Effector memory CD4-positive, alpha-beta T cell (primary cell): ENCODE measurements around the gene CBX8.

Experiments used
- DNase-seq, 3 donors: peaks; one replicate each; pipeline ENCODE4 v3.0.0-alpha.2; 2020
- H3K27ac ChIP-seq: 2 replicates; pipeline ENCODE4 v1.7.0; 2013; ENCODE audit warnings: mild to moderate bottlenecking, low read length, moderate library complexity; ENCODE audit not compliant: insufficient read depth, poor library complexity, severe bottlenecking
- H3K27me3 ChIP-seq: replicated peaks from 2 replicates; pipeline ENCODE4 v1.7.0; 2013; ENCODE audit warnings: mild to moderate bottlenecking, low read length; ENCODE audit not compliant: insufficient read depth, control insufficient read depth, poor library complexity, severe bottlenecking
- H3K36me3 ChIP-seq: 2 replicates; pipeline ENCODE4 v1.7.0; 2013; ENCODE audit warnings: mild to moderate bottlenecking, low read length, moderate library complexity; ENCODE audit not compliant: control insufficient read depth, insufficient read depth
- H3K4me1 ChIP-seq: 2 replicates; pipeline ENCODE4 v1.7.0; 2013; ENCODE audit warnings: low read length, mild to moderate bottlenecking; ENCODE audit not compliant: control insufficient read depth, insufficient read depth, poor library complexity, severe bottlenecking
- H3K4me3 ChIP-seq: 2 replicates; pipeline ENCODE4 v1.7.0; 2013; ENCODE audit warnings: low read length, low read depth, mild to moderate bottlenecking; ENCODE audit not compliant: insufficient read depth, poor library complexity, severe bottlenecking
- H3K9me3 ChIP-seq: 2 replicates; pipeline ENCODE4 v1.7.0; 2013; ENCODE audit warnings: mild to moderate bottlenecking, low read length, moderate library complexity; ENCODE audit not compliant: control insufficient read depth

CBX8 gene

DNA sequence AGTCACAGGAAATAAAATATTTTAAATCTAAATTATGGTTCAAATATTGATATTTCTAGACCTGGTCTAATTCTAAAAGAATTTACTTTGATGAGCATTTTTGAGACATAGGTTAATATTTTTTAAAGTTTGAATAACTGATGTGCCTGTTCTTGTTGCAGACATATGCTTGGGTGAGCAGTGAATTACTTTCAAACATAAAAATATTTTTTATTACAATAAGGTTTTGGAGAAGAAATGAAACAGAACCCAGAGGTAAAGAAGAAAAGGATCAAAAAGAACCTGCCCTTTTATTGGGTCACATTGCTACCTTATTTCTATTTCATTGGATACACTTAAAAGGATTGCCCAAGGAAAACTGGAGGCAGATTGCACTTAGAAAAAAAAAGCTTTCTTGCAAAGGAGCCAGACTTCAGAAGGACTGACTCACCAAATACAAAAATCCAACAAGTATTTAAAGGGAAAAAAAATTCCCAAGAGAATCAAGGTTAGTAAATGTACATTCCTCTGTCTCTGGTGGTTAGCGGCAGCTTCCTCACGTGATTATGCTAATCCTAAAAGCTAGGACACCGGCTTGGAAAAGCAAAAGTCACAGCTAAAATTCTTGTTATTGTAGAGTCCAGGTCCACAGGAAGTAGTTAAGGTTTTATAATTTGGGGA is 47.6 kb downstream of the CBX8 start:
- H3K27ac ChIP-seq: no peak overlapping the region
- peaks cover 46% of the 10 kb centered on the region for H3K27me3 ChIP-seq
- DNase-seq: no peak
- H3K4me3 ChIP-seq: no peak overlapping the region
- no peaks in the 10 kb centered on the region for H3K36me3 ChIP-seq
- H3K4me1 ChIP-seq: peaks cover 12% of the 10 kb centered on the region
- no peaks in the 10 kb centered on the region for H3K9me3 ChIP-seq

DNA sequence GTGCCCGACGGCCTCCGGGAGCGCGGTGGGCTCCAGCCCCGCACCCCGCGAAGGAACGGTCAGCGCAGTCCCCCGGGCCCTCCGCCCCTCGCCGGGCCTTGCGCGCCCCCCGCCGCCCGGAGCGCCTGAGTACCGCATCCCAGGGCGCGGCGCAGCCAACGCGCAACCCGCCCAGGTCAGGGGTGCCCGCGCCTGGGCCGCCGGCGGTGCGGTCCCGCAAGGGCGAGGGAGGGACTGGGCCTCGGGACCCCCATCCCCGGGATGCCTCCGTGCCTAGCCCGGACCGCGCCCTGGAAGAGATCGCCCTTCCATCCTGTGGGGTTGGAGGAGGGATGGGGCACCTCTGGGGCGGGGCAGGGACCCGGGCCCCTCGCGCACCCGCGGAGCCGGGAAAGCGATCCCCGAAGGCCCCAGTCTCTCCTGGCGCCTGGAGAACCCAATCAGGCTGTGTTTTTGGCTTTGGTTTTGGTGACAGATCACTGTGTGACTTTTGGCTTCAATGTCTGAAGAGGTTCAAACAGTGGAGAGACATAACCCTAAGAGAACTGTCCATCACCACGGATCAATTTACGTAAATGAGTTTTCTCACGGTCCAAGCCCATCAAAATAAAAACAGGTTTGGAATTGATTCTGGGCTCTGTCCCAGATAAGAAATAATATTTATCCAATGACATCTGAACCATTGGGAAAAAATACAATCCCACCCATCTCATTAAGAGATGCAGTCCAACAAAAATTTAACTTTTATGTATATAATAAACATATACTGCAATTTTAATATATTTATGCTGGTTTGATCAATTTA is 48.4 kb downstream of the CBX8 start:
- Histone ChIP-seq H3K9me3 (no peaks in the 10 kb centered on the region), H3K4me1 (peaks cover 12% of the 10 kb centered on the region), H3K36me3 (no peaks in the 10 kb centered on the region), H3K4me3 (no peak overlapping the region), H3K27me3 (peaks cover 46% of the 10 kb centered on the region), H3K27ac (no peak overlapping the region)
- no peak for DNase-seq

DNA sequence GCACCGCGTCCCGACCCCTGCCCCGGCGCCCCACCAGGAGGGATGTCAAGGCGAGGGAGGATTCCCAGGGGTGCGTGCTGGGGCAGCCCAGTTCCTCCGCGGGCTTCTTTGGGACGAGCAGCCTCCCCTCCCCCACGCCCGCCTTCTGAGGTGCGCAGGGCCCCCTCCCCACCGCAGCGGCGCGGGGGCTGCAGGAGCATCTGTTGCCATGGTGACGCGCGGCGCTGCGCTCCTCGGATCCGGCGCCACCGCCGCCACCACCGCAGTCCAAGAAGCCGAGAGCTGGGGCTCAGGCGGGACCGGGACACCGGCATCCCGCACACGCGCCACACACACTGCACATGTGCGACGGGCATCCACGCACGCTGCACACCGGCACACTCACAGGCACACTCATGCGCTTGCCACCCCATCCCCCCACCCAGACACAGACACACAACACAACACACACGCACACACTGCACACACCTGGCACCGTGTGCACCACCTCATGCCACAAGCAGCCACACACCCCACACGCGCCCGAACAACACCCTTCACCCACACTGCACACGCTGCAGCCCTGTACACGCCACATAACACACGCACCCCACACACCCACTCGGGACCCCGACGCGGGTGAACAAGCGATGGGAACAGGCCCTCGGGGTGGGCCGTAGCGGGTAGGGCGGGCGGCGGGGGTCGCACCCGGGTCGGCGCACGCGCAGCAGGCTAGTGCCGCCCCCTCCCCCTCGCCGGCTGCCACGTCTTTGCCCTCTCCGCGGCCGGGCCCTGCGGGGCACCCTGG is 49.2 kb downstream of the CBX8 start:
- Histone ChIP-seq H3K4me1 (peaks cover 12% of the 10 kb centered on the region), H3K27me3 (peaks cover 46% of the 10 kb centered on the region), H3K4me3 (peak overlapping the region; percentile 15), H3K27ac (no peak overlapping the region), H3K9me3 (no peaks in the 10 kb centered on the region), H3K36me3 (no peaks in the 10 kb centered on the region)
- DNase-seq: no peak

DNA sequence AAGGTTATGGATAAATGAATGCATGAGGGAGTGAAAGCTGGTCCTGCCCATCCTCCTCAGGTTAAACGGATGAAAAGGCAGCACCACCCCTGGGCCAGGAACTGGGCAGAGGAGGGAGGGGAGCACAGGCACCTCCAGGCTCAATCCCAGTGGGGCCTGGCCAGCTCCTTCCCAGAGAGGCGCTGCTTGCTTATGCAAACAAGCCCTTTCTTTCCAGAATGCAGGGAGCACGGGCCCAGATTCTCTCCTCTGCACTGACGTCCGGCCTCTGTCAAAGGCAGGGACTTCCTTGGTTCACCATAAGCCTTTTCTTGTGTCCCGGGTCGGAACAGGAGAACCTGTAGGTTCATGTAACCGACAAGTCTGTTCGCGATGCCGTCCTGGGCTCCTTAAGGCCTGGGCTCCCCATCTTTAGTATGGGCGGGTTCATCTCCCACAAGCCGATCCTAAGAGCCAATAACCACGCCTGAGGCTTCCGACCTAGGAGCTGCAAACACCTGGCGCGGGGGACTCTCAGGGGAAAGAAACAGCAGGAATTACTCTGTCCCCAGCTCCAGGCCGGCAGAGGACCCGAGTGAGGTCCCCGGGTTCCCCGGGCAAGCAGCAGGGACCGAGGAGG is 49.9 kb downstream of the CBX8 start:
- Histone ChIP-seq H3K9me3 (no peaks in the 10 kb centered on the region), H3K27ac (no peak overlapping the region), H3K4me3 (no peak overlapping the region), H3K27me3 (peaks cover 46% of the 10 kb centered on the region), H3K4me1 (peaks cover 15% of the 10 kb centered on the region), H3K36me3 (no peaks in the 10 kb centered on the region)
- no peak for DNase-seq

DNA sequence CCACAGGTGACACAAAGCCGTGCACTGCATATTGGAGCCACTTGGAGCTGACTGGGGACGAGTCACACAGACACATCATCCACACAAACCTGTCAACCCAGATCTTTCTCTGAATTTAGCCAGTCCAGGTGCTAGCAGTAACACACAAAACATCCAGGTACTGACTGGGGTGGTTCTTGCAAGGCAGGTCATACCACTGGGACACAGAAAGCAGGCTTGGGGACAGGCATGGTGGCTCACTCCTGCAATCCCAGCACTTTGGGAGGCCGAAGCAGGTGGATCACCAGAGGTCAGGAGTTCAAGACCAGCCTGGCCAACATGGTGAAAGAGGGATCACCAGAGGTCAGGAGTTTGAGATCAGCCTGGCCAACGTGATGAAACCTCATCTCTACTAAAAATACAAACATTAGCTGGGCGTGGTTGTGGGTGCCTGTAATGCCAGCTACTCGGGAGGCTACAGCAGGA is 51.2 kb downstream of the CBX8 start:
- Histone ChIP-seq H3K9me3 (no peaks in the 10 kb centered on the region), H3K27ac (no peak overlapping the region), H3K4me1 (peaks cover 19% of the 10 kb centered on the region), H3K4me3 (no peak overlapping the region), H3K36me3 (no peaks in the 10 kb centered on the region), H3K27me3 (peaks cover 51% of the 10 kb centered on the region)
- DNase-seq: no peak

DNA sequence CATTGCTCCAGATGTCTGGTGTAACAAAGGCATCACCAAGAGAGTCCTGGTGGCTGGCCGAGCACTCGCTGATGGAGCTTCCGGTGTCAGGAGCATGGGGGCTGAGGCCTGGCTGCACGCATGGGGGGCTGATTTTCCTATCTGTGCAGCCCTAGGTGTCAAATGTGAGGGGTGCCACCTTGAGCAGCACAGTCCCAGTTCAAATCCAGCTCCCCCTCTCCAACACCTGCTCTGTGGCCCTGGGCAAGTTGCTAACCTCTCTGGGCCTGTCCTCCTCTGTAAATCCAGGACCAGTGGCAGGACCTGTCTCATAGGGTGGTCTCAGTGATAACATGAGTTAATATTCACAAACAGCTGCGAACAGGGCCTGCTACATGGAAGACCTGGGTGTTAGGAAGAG is 53.3 kb downstream of the CBX8 start:
- no peak for DNase-seq
- Histone ChIP-seq H3K9me3 (no peaks in the 10 kb centered on the region), H3K4me3 (no peak overlapping the region), H3K4me1 (peaks cover 19% of the 10 kb centered on the region), H3K36me3 (no peaks in the 10 kb centered on the region), H3K27ac (no peak overlapping the region), H3K27me3 (peaks cover 34% of the 10 kb centered on the region)

DNA sequence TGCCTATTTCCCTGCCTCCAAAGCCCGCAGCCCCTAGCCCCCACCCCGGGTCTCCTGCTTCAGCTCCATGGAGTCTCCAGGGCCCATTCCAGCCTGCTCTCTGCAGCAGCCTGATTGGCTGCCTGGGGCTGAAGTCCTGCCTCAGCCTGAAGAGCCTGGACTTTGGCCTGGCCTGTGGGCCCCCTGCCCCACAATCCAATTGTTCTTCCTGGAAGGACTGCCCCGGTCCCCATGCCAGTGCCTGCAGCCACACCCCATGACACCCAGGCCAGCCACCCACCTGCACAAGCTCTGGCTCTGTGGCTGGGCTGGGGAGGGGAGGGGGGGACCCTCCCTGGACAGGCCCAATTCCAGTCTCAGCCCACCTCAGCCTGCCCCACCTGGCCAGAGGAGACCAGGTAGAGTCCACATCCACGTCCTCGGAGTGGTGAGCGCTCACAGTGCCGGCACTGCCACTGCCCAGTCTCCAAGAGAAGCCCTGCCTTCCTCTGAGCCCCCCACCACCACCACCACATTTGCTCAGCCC is 53.9 kb downstream of the CBX8 start:
- H3K27me3 ChIP-seq: peaks cover 28% of the 10 kb centered on the region
- H3K4me1 ChIP-seq: peaks cover 18% of the 10 kb centered on the region

DNA sequence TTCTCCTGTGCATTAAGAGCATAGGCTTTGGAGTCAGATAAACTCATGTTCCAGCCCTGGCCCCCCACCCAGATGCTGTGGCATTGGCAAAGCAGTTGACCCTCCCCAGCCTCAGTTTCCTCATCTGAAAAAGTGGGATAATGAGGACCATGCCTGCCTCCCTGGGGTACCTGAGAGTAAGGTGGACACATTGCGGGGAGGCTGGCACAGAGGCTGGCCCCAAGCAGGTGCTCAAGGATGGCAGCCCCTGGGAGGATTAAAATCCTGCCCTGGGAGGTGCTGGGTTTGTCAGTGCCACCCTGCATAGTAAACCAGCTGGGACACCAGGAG is 54.3 kb downstream of the CBX8 start:
- H3K27ac ChIP-seq: no peak overlapping the region
- H3K27me3 ChIP-seq: peaks cover 23% of the 10 kb centered on the region

More for the DNA sequence above, 53.9 kb downstream of the CBX8 start:
- H3K27ac ChIP-seq: no peak overlapping the region
- no peaks in the 10 kb centered on the region for H3K9me3 ChIP-seq
- no peaks in the 10 kb centered on the region for H3K36me3 ChIP-seq
- no peak overlapping the region for H3K4me3 ChIP-seq
- no peak for DNase-seq

More for the DNA sequence above, 54.3 kb downstream of the CBX8 start:
- Histone ChIP-seq H3K9me3 (no peaks in the 10 kb centered on the region), H3K4me1 (peaks cover 13% of the 10 kb centered on the region), H3K36me3 (no peaks in the 10 kb centered on the region), H3K4me3 (no peak overlapping the region)
- no peak for DNase-seq
